ENCODE data around the gene SIL1. TPM values are rescaled to one million over a fixed set of nuclear protein-coding genes. Genes with fewer than 3 reads are reported as not detected.
A peak's percentile ranks its signal among the peaks of the same experiment; 100 is the strongest.
"Not testable (repeated sequence)": the region's sequence is repeated elsewhere in the genome, so short reads cannot be mapped to it uniquely, and the experiment has no call there.

The SIL1 gene
- polyA plus RNA-seq, 12 donors, result 19.6 to 46.8 (median 27.2) TPM; not detected in 1

- no peak for DNase-seq
These were observed 270.6 kb downstream of the SIL1 start for GRCh38 chr5:138927544-138927943.

DNA sequence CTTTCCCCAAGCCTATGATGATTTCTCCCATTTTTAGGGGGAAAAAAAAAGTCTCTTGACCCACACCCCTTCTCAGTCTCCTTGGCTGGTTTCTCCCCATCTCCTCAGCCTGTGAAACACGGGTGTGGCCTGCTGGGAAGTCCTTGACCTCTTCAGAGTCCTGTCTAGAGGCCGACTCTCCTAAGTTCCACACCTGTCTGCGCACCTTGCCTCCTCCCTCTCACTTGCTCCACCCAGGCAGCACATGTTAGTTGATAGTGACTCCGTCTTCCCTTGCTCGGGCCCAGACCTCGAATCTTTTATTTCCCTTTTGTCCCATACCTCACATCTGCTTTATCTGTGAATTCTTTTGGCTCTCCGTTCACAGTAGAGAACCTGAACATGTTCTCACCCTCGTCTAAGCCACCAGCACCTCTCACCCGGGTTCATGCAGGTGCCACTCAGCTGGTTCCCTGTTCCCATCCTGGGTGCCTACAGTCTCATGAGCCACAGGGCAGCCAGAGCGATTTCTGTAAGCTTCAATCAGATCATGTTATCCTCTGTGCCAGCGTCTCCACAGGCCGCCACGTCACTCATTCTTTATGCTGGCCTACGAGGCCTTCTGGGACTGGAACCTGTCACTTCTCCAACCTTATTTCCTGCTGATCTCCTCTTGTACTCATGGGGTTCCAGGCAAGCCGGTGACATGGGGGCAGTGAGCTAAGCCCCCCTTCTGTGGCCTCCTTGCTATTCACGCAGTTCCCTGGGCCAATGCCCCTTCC, 271.3 kb downstream of the SIL1 start:
- no peak for DNase-seq

- no peak for DNase-seq
These were observed 271.9 kb downstream of the SIL1 start for GRCh38 chr5:138926257-138926656.

- DNase-seq, result no peak
These were observed 273.0 kb downstream of the SIL1 start for GRCh38 chr5:138925090-138925635.

DNA sequence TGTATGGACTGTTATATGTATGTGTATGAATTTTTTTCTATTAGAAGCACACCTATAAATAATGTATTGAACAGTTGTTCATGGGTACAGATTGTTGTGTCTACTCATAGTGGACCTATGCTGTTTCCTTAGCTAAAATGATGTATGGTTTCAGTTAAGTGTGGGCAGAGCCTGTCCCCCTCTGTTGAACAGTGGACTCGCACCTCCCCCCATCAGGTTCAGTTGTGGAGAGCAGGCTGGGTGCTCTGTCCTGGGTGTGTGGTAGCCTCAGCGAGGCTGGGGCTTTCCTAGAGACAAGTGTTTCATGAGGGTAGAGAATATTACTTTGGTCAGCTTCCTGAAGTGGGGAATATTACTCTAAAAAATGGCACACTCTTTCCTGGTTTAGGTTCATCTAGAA, 275.7 kb downstream of the SIL1 start:
- DNase-seq, result no peak

DNA sequence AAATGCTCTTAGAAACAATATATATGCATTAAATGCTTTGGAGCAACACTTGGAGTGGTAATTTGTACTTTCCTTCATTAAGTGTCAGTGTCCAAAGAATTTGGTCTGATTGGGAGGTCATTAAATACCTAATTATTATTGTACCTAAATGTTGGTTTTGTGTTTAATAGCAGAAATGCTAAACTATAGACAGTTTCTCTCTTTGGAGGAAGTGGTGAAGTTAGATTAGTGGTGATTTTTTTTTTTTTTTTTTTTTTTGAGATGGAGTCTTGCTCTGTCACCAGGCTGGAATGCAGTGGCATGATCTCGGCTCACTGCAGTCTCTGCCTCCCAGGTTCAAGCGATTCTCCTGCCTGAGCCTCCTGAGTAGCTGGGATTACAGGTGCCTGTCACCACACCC, 276.8 kb downstream of the SIL1 start:
- DNase-seq, result not testable (repeated sequence)

- DNase-seq, result no peak
These were observed 278.0 kb downstream of the SIL1 start for GRCh38 chr5:138920181-138920580.

- no peak for DNase-seq
These were observed 279.5 kb downstream of the SIL1 start for GRCh38 chr5:138918686-138919085.

GRCh38 chr5:138914338-138914737, 283.8 kb downstream of the SIL1 start:
- no peak for DNase-seq

DNA sequence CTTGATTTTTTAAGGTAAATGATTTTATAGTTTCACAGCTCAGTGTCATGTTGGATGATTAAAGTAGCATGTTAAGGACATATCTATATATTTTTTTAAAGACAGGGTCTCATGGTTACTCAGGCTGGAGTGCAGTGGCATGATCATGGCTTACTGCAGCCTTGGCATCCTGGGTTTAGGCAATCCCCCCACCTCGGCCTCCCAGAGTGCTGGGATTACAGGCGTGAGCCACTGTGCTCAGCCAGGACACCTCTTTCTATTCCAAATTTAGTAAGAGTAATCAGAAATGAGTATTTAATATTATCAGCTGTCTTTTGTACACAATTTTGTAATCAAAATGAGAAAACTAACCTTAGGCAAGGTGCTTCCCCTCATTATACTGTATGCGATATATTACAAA, 284.4 kb downstream of the SIL1 start:
- DNase-seq, result no peak

- no peak for DNase-seq
These were observed 286.1 kb downstream of the SIL1 start for GRCh38 chr5:138912093-138912492.

DNA sequence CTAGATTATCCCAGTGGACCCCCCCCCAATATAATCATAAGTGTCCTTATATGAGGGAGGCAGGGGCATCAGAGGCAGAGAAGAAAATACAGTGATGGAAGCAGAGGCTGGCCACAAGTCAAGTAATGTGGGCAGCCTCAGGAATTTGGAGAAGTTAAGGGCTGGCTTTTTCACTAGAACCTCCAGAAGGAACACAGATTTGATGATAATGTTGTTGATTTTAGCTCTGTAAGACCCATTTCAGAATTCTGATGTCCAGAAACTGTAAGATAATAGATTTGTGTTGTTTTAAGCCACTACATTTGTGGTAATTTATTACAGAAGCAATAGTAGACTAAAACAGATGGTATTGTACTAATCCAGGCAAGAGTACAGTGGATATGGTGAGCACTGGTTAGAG, 286.7 kb downstream of the SIL1 start:
- no peak for DNase-seq

DNA sequence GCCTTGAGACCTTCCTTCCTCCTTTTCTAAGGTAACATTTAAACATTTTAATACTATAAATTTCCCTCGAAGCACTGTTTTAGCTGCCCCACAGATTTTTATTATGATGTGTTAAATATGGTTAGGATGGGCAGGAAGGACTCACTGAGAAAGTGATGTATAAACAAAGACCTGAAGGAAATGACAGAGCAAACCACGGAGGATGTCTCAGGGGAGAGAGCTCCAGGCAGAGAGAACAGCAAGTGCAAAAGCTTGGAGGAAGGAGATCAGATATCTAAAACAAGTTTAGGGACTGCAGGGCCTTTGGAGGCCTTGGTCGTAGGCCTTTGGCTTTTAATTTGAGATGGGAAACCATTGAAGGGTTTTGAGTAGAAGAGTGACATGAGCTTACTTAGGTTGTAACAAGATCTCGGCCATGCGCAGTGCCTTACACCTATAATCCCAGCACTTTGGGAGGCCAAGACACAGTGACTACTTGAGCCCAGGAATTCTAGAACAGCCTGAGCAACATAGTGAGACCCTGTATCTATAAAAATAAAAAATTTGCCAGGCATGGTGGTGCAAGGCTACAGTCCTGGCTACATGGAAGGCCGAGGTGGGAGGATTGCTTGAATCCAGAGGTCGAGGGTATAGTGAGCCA, 287.5 kb downstream of the SIL1 start:
- no peak for DNase-seq

DNA sequence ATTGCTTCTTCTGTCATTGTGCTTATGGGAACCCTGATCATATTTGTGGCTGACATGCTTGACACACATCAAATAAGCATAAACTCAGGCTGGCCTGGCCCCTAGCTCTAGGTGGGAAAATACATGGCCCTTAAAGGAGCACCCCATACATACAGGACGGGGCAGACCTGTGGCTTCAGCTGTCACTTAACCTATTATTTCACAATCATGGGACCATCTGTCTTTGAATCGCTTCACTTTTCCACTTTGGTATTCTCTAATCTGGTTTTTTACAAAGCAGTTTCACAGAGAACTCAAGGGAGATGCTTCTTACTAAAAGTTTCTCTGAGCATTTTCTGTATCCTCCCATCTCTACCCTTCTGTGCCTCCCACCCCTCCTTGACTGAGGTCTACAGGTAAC, 288.4 kb downstream of the SIL1 start:
- DNase-seq, result no peak

DNA sequence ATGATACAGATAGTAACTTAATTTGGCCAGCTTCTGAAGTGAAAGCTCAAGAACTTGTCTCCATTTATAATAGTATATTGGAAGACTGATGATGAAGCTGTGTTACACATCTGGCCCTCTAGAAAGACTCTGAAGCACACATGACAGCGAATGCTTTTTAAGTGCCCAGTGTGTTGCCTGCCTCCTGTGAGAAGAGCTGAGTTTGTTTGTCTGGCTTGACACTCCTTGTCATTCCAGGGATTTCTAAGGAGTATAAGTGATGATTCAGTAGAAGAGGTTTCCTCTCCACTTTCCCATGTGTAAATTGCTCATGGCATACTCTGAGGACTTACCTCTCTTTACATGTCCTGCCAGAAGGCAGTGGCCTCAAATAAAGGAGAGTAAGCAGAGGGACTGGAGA, 292.6 kb downstream of the SIL1 start:
- no peak for DNase-seq

- peak; percentile 66 for DNase-seq
These were observed 294.9 kb downstream of the SIL1 start for GRCh38 chr5:138903130-138903775.

GRCh38 chr5:138901716-138902115, 296.5 kb downstream of the SIL1 start:
- no peak for DNase-seq

GRCh38 chr5:138900281-138900965, 297.7 kb downstream of the SIL1 start:
- DNase-seq, result no peak

- DNase-seq, result no peak
These were observed 299.4 kb downstream of the SIL1 start for GRCh38 chr5:138898742-138899141.

GRCh38 chr5:138898299-138898698, 299.9 kb downstream of the SIL1 start:
- no peak for DNase-seq
